Renal cortex interstitium (tissue), 11 donors: ENCODE results near the gene GPATCH8. TPM values are rescaled to one million over a fixed set of nuclear protein-coding genes. Genes with fewer than 3 reads are reported as not detected.
"Not testable (repeated sequence)": the region's sequence is repeated elsewhere in the genome, so short reads cannot be mapped to it uniquely, and the experiment has no call there.

Experiments used
- DNase-seq, 11 donors: peaks; one replicate each; pipeline ENCODE4 v3.0.0-alpha.2; 2013; ENCODE audit warnings: low read depth in 9 of 11, low spot score in 4 of 11; ENCODE audit errors: extremely low read depth in 1 of 11
- polyA plus RNA-seq, 3 donors: library from polyadenylated mRNA; unstranded; fragments of 120-200 nt; gene quantifications; one replicate each; pipeline ENCODE4 v1.2.1, GENCODE V29; 2013; ENCODE audit not compliant: insufficient read length in 3 of 3

Gene GPATCH8
- polyA plus RNA-seq, 3 donors = 41.5 to 54.5 (median 44.5) TPM

DNA sequence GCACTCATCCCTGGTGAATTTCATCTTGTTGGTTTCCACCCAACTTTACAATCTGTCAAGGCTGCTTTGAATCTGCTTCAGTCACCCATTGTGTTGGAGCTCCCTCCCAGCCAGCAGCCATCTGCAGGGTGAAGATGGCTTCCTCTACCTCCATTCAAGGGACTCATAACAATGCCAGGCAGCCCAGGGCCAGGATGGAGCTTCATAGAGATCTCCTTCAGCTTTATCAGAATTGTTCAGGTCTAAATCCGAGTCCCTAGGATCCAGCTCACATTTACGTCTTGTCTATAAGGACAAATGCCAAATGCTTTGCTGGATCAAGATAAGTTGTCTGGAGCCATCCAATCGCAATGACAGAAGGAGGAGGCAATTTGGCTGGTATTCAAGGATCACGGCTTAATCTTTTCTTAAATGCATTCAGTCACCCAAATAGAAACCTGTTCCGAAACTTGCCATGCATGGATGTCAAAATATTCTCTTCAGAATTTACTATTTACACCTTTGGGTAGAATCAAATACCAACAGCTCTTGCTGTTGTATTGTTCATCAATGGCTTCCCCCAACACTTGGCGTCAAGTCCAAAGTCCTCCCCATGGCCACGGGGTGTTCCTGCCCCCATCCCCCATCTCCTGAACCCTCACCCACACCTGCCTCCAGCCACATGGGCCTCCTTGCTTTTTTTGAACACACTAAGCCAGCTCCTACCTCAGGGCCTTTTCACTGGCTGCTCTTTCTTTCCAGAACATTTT, 135.8 kb downstream of the GPATCH8 start:
- no peak for DNase-seq

DNA sequence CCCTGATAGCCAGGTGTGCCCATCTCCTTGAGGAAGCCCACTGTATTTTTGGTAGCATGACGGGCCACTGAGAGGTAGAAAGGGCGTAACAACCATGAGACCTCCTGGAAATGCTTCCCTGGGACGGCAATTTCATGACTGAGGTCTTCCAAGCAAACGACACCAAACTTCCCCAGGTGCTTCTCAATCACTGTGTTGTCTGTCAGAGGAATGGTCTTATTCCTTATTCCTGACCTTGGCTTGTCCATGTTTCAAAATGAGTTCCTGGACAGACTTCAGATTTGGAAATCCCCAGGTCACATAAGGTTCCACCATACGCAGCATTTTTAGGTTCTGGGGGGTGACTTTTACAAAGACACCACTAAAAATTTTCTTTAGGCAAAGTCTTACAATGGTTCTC, 138.2 kb downstream of the GPATCH8 start:
- not testable (repeated sequence) for DNase-seq

DNA sequence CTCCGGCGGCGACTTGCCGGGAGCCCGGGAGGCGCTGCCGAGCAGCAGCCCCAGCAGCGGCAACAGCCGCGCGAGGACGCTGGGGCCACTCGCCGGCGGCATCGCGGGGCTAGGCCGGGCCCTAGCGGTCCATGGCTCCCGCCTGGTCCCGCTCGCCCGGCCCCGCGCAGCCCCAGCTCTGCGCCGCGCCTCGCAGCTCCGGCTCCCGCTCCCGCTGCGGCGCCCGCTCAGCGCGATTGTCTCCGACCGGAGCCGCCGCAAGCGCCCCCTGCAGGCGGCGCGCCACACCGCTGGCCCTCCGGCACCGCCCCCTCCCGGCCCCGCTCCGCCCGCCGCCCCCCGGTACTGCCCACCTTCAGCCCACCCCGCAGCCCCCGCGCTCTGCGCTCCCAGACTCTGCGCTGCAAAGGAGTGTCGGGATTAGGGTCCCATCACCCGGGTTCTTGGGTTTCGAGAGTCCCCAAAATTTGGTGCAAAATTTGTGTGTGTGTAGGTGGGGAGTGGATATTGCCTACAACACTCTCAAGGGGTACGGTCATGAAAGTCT, 139.5 kb downstream of the GPATCH8 start, which contains the start of gene FAM171A2:
FAM171A2 (minus strand) TSS at position 241 of the 547 bp plus-strand sequence; CDS start at position 102, 139 bp downstream.
- DNase-seq = peak in 2 of 11 donors; percentile 67 to 77

DNA sequence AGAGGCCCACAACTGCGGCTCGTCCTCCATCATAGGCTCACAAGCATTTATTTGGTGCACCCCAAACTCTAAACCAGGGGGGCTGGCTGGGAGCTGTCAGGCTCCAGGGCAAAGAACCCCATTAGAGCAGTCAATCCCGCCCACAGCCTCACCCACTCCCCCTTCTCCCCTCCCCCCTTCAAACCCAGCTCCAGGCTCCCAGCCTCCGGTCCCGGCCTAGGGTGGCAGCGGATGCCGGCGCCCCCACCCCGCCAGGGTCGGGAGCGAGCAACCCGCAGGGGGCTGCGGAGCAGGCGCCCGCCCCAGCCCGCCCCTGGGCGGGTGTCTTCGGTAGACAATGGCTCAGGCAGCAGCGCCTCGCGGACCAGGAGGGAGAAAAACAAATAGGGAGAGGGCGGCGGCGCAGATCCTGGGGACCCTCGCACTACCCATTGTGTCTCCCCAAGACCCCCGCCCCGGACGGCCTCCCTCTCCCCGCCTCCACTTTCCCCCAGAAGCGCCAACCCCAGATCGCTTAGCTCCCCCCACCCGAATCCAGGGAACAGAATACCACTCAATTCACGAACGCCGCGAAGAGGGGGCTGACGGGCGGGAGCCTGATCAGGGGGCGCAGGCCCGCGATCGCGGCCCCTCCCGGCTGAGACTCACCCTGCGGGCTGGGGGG, 140.1 kb downstream of the GPATCH8 start:
- DNase-seq = peak in 1 of 11 donors; percentile 23

DNA sequence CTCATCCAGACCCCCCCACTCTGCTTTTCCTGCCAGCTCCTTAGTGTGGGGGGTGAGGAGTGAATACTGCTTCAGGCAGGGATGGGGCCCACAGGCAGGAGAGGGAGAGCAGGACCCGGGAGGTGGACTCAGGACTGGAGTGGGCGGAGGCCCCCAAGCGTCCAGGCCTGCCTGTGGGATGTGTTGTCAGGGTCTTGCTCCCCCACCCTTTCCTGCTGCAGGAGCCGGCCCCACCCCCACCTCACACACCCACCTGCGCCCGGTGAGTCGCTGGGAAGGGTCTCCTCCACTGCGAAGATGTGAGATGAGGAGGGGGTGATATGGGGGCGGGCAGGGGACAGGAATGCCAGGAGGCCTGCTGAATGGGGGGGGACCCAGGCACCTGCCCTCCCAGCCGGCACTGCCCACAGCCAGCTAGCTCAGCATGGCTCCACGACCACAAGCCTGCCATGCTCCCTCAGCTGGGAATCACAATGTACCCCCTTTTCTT, 140.7 kb downstream of the GPATCH8 start:
- no peak for DNase-seq

DNA sequence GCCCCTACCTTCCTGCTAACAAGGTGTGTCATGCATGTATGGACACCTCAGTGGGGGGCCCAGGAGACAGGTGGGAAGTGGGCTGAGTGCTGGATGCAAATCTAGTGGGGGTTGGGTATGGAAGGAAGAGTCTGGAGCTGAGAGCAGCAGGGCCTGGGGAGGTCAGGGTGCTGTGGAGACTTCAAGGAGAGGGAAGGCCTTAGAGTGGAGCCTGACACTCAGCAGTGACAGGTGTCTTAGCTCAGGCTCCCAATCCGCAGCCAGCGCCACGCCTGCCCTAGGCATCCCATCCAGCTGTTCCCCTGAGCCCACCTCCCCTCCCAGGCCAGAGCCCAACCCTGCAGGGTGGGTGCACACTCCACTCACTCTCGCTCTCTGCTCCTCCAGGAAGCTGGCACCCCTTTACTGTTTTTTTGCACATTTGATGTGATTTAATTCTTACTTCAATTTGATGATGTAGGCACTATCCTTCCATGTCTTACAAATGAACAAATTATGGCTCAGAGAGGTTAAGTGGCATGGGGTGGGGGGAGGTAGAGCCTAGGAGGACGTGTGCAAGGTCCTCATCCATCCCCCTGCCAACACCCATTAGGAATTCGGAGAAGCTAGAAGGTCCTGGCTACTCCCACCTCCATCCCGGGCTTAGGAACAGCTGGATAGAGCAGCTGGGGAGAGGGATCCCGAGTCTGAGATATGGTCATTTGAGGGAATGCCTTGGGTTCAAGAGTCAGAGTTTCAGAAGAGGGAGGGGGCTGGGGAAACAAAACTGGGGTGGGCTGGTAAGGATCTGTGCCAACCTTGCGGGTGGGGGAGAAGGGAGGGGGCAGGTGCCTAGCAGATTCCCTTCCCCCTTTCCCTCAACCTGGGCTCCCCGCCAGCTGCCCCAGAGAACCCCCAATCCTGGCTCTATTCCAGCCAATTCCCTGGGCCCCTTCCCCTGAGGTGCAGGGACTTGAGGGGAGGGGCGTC, 141.6 kb downstream of the GPATCH8 start:
- DNase-seq = no peak

DNA sequence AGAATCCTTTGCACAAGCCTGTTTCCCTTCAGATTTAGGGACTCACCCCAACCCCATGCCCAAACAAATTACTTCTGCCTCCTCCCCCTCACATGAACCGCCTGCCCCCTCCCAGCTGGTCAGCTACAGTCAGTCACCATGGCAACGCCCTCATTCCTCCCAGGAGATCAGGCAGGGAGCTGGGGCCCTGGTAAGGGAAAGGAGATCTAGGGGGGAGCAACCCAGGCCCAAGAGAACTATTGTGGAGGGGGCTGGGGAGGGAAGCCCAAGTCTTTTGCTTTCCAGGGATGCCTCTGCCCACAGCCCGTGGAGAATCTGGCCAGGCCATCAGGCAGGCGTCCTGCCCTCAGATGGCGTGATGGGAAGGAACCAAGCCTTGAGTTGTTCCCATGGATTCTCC, 142.4 kb downstream of the GPATCH8 start:
- DNase-seq = peak in 4 of 11 donors; percentile 68 to 86 (median 77)

DNA sequence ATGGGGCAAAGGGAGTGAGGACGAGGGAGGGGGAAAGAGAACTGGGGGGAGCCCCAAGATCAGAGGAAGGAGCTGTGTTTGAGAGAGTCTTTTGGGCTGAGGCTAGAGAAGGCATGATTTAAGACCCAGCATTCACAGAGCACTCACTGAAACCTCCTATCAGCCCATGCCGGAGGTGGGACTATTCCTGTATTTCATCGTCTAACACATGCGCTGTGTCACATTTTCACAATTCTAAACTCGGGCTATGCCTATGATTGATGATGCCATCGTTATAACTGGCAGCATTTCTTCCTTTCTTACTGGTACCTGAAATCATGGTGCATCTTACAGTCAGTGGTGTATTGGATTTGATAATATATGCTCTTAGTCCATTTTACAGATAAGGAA, 143.1 kb downstream of the GPATCH8 start:
- DNase-seq = no peak

DNA sequence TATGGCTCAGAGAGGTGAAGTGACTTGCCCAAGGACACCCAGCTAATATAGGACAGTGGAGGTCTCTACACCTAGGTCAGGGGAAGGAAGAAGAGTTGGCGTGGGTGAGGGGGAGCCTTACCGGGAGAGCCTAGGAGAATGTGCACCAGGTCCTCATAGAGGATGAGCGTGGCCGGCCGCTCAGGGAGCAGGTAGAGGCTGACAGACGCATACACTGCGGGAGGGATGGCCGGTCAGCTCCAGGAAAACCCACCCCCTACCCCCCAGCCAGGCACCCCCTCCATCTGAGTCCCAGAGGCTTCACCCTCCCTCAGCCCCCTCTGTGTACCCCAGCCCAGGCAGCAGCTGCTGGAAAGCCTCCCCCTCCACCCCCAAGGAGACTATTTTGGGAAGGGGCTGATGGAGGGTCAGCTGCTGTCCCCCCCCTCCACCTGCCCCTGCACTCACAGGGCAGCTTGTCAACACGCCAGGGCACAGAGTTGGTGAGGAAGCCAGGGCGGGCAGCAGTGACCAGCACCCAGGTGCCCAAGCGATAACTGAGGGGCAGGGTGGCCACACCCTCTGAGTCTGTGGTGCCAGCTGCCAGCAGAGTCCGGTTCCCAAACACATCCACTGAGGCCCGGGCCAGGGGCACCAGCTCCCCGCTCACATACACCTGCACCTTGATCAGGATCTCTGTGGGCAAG, 143.6 kb downstream of the GPATCH8 start:
- DNase-seq = no peak

DNA sequence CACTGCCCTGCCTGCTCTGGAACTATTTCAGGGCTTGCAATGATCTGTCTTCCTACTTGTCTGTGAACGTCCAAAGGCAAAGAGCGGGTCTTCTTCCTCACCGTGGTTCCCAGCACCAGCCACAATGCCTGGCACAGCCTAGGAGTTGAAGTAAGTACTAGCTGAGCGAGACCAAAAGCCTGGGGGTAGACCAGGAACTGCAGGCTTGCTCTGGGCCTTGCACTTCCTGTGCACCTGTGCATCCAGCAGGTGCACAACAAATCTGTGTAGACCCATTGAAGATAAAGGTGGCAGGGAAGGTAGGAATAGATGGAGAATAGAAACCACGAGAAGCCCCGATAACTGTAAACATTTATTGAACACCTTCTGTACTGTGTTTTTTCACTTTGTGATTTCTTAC, 144.2 kb downstream of the GPATCH8 start:
- DNase-seq = no peak

DNA sequence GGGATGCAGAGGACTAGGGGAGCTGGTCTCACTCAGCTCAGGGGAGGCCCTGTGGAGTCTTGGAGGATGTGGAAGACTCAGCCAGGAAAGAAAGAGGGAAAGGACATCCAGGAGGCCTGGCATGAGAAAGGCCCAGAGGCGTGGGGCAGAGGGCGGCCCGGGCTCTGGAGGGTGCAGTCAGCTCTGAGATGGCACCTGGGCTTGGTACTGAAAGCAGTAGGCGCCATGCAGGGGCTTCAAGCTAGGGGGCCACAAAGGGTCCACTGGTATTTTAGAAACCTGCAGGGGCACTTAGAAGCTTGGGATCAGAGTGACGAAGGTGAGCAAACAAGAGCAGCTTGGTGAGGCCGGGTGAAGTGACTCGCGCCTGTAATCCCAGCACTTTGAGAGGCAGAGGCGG, 145.1 kb downstream of the GPATCH8 start:
- no peak for DNase-seq

DNA sequence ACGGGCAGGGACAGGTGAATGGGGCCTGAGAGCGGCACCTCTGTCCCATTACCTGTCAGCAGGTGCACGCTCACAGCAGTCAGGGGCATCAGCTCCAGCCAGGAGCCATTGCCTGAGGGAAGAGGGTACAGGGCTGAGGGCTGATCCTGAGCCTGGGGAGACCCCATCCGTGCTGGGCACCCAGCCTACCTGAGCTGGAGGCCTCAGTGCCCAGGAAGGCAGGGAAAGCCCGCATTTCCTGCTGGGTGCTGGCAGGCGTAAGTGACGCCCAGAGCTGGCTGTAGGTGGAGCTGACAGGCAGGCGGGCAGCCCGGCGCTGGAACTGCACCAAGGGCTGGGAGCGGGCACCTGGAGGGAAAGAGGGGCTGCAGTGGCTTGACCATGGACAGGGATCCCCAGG, 147.0 kb downstream of the GPATCH8 start:
- DNase-seq = no peak

DNA sequence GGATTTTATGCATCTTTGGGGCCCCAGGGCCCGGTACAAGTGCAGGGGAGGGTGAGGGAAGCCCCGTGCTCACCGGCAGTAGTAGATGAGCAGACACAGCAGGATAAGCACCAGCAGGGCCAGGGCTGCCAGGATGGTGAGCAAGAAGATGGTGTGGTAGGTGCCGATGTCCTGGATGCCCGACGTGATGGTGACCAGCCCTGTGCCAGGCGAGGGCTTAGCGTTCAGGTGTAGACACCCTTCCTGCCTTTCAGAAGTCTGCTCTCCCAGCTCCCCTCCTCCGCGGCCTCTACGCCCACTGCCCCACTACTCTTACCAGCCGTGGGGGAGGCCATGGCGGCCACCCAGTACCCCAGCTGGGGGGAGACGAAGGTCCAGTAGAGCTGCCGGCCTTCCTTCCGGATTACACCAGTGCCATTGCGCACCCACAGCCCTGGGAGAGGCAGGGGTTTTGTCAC, 147.5 kb downstream of the GPATCH8 start:
- DNase-seq = no peak

DNA sequence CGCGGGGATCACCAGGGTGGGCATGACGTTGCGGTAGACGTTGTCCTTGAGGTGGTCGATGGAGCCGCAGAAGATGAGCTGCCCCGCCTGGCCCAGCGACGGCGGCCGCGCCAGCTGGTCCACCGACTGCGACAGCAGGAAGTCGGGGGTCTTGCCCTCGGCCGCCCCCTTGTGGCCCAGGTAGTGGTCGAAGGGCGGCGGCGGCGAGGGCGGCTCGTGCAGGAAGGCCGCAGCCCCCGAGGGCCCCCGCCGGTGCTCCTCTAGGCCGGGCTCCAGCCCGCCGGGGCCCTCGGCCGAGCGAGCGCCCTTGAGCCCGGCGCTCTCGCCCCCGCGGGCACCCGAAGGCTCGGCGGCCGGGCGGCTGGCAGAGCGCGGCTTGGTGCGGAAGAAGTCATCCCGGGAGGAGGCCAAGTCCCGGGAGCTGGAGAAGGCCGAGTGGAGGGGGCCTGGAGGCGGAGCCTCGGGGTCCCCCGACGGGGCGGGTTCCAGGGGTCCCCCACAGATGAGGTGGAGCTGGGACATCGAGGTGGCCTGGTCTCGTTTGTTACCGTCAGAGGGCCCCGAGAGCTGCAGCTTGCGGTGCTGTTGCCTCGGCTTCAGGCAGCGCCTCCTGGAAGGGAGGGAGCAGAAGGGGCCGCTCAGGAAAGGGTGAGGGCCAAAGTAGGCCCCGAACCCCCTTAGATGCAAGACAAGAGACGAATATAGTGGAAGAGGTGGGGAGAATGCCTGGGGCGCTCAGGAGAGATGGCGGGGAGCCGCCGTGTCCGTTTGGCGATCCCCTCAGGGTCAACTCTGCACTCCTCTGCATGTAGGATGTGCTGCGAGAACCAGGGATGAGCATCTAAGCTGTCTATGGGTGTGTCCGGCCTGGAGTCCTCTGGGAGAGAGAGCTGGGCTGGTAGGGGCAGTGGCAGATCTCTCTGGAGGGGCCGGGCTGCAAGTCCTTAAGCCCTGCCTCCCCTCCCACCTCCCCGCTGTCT, 148.3 kb downstream of the GPATCH8 start:
- no peak for DNase-seq

DNA sequence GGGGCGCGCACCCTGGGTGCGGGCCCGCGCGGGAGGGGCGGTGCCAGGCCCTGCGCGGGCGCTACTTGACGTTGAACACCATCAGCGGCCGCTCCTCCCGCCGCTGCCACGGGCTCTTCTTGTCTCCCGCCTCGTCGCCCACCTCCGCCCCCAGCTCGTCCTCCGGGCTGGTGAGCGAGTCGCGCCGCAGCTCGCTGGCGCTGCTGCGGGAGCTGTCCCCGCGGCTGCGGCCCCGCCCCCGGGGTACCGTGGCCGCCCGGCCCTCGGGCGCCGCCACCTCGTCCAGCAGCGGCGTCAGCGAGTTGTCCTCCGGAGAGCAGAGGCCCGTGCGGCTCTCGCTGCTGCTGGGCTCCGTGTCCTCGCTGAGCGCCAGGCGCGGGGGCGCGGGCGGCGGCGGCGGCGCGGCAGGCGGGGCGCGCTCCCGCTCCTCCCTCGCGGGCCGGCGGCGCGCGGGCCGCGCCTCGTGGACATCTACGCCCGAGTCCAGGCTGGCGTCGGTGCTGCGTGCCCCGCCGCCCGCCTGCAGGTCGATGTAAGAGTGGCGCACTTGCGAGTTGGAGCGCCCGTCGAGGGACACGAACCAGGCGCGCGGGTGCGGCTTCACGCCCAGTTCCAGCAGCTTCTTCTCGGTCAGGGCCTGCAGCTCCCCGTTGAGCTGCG, 149.4 kb downstream of the GPATCH8 start:
- DNase-seq = no peak

DNA sequence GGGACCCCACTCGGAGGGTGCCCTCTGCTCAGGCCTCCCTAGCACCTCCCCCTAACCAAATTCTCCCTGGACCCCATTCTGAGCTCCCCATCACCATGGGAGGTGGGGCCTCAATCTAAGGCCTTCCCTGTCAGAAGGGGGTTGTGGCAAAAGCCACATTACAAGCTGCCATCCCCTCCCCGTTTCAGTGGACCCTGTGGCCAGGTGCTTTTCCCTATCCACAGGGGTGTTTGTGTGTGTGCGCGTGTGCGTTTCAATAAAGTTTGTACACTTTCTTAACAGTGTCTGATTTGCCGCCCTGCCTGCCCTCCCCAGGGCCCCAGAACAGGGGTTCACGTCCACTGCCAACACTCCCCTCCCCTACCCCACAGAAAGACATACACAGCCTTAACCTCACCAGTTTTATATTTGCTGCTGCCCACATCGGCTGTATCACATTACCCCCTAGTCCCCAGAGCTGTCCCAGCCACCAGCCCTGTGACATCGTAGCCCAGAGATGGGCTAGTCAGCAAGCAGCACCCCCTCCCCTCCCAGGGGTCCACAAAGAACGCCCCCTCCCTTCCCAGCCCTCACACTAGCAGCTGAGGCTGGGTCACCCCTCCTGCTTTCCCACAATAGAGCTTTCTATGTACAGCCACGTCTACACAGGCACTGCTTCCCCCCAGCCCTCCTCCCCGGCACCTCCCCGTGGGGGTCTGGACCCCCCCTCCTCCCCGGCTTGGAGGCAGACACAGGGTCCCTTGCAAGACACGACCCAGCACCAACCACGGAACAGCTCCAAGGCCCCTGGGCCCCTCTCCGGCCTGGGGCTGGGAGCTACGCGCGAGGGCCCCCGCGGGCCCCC, 150.2 kb downstream of the GPATCH8 start:
- no peak for DNase-seq
